ENCODE data around the gene LUC7L2.
"Not testable (repeated sequence)": the region's sequence is repeated elsewhere in the genome, so short reads cannot be mapped to it uniquely, and the experiment has no call there.

The LUC7L2 gene

DNA sequence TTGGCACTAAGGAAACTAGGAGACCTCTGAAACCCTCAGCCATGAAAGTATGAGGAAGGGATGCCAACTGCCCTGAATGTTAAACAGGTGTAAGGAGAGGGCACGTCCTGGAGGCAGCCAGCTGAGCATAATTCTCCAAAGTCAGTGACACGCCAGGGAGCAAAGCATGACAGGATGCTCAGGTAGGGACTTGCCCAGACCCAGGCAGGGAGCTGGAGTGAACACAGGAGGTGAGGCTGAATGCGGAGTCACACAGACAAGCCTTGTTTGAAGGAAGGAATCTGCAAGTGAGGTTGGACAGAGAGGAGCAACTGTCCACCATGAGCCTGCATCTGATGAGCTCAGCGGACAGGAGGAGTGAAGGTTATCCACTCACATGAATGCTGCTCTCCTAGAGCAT, 82.3 kb downstream of the LUC7L2 start:
- in situ Hi-C loops (cut with MboI; ENCODE audit: low sequenced_read_pairs) = no loop called here

DNA sequence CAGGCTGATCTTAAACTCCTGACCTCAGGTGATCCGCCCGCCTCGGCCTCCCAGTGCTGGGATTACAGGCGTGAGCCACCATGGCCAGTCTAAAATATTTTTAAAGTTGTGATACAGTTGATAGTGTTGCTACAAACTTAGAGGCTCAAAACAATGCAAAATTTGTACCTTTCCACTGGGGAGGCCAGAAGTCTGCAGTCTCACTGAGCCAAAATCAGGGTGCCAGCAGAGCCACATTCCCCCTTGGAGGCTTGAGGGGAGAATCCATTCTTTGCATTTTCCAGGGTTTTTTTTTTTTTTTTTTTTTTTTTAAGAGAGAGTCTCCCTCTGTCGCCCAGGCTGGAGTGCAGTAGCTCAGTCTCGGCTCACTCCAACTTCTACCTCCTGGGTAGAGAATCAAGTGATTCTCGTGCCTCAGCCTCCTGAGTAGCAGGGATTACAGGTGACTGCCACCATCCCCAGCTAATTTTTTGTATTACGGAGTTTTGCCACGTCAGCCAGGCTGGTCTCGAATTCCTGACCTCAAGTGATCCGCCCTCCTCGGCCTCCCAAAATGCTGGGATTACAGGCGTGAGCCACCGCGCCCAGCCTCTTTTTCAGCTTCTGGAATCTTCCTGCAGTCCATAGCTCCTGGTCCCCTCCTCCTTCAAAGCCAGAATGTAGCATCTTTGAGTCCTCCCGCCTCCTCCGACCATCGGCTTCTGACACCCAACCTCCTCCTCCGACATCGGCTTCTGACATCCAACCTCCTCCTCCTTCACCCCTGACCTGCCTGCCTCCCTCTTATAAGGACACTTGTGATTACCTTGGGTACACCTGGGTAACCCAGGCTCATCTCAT, 86.6 kb downstream of the LUC7L2 start:
- in situ Hi-C loops (cut with MboI; ENCODE audit: low sequenced_read_pairs) = no loop called here

DNA sequence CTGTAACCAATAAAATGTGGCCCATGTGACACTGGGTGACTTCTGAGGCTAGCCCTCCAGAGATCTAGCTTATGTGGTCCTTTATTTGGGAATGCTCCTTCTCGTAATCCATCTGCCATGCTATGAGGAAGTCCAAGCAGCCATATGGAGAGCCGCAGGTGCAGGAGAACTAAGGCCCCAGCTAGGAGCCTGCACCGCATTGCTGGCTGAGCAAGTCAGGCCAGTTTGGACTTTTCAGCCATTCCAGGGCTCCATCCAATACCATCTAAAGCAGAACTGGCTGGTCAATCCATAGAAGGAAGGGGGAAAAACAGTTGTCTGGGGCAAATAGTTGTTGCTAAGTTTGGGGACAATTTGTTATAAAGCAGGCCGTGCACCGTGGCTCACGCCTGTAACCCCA, 91.2 kb downstream of the LUC7L2 start:
- in situ Hi-C loops (cut with MboI; ENCODE audit: low sequenced_read_pairs) = no loop called here

- in situ Hi-C loops (cut with MboI; ENCODE audit: low sequenced_read_pairs) = no loop called here
These were observed 91.9 kb downstream of the LUC7L2 start for GRCh38 chr7:139451638-139452037.

- in situ Hi-C loops (cut with MboI; ENCODE audit: low sequenced_read_pairs) = no loop called here
These were observed 93.4 kb downstream of the LUC7L2 start for GRCh38 chr7:139452958-139453672.

DNA sequence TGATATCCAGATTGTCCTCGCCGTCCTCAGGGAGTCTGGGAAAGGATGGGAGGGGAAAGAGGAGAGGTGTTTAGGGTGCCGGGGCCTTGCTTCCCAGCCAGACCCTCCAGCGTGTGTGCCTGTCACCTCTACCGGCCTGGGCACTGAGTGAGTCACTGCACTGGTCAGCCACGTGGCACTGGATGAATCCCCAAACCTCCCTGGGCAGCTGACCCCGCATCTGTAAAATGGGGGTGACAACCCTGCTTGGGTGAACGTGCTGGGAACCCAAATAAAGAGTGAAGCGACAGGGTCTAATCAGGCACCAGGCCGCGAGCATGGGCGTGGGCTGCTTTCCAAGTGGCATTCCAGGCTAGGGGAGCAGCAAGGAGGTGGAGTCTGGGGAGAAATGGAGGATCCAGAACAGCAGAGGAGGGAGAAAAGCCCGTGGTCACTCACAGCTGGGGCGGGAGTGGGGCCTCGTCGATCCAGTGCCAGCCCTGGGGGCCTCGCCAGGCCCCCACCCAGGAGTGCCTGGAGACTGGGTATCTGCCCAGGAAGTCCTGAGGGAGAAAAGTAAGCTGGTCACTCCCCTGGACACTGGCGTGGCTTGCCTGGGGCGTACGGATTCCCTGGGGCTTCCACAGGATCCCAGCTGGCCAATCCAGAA, 94.1 kb downstream of the LUC7L2 start:
- in situ Hi-C loops (cut with MboI; ENCODE audit: low sequenced_read_pairs) = no loop called here

GRCh38 chr7:139455789-139456188, 96.1 kb downstream of the LUC7L2 start:
- in situ Hi-C loops (cut with MboI; ENCODE audit: low sequenced_read_pairs) = no loop called here

DNA sequence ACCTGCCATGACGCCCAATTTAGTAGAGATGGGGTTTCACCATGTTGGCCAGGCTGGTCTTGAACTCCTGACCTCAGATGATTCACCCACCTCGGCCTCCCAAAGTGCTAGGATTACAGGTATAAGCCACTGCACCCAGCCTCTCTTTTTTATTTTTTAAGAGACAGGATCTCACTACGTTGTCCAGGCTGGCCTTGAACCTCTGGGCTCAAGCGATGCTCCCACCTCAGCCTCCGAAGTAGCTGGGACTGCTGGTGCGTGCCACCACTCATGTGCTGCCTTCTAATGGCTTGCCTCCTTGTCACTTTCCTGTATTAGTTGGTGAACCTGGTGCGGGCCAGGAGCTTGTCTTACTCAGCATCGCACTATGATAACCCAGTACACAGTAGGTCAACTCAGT, 96.8 kb downstream of the LUC7L2 start:
- in situ Hi-C loops (cut with MboI; ENCODE audit: low sequenced_read_pairs) = no loop called here

DNA sequence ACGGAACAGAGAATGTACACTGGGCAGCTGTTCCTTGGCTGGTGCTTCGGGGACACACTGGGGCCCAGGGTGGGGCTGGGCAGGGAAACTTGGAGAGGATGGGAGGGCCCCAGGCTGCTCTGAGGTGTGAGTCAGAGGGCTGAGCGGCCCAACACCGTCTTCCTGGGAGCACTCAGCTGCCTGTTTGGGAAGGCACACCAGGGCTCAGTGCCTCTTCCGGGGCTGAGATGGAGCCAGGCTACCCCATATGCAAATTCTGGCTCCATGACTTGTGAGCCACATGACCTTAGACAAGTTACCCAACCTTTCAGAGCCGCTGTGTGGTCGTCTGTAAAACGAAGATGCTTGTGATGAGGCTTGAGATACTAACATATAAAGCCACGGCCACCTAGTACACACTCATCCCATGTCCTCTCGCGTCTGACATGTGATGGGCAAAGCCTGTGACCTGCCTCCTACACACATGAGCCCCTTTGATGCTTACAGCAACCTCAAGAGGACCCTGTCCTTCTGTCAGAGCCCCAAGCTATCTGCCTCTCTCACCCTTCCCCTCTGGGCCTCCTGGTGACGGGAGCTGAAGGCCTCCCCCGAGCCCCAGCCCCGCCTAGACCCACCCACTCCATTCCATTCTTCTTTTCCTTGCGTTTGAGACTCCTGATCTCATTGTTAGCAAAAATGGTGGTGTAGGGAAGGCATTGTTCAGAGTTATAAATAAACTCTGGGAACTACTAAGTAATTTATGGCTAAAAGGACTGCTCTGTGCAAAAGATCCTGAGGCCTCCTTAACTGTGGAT, 97.7 kb downstream of the LUC7L2 start:
- in situ Hi-C loops (cut with MboI; ENCODE audit: low sequenced_read_pairs) = no loop called here

- in situ Hi-C loops (cut with MboI; ENCODE audit: low sequenced_read_pairs) = not testable (repeated sequence)
These were observed 103.7 kb downstream of the LUC7L2 start for GRCh38 chr7:139463421-139463820.

DNA sequence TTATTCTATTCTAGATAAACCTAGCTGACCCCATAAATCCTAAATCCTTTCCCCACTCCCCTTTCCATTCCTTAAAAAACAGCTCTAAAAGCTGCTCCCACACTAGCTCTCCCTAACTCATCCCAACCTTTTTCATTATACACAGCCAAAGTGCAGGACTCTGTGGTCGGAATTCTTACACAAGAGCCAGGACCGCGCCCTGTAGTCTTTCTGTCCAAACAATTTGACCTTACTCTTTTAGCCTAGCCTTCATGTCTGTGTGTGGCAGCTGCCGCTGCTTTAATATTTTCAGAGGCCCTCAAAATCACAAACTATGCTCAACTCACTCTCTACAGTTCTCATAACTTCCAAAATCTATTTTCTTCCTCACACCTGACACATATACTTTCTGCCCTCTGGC, 104.8 kb downstream of the LUC7L2 start:
- in situ Hi-C loops (cut with MboI; ENCODE audit: low sequenced_read_pairs) = not testable (repeated sequence)

DNA sequence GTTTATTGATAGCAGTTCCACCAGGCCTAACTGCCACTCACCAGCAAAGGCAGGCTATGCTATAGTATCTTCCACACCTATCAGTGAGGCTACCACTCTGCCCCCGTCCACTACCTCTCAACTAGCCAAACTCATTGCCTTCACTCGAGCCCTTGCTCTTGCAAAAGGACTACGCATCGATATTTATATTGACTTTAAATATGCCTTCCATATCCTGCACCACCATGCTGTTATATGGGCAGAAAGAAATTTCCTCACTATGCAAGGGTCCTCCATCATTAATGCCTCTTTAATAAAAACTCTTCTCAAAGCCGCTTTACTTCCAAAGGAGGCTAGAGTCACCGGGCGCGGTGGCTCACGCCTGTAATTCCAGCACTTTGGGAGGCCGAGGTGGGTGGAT, 105.4 kb downstream of the LUC7L2 start:
- in situ Hi-C loops (cut with MboI; ENCODE audit: low sequenced_read_pairs) = not testable (repeated sequence)

DNA sequence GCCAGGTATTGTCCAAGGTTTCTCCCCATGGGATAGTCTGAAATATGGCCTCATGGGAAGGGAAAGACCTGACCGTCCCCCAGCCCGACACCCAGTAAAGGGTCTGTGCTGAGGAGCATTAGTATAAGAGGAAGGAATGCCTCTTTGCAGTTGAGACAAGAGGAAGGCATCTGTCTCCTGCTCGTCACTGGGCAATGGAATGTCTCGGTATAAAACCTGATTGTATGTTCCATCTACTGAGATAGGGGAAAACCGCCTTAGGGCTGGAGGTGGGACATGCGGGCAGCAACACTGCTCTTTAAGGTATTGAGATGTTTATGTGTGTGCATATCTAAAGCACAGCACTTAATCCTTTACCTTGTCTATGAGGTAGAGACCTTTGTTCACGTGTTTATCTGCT, 108.0 kb downstream of the LUC7L2 start:
- in situ Hi-C loops (cut with MboI; ENCODE audit: low sequenced_read_pairs) = not testable (repeated sequence)

DNA sequence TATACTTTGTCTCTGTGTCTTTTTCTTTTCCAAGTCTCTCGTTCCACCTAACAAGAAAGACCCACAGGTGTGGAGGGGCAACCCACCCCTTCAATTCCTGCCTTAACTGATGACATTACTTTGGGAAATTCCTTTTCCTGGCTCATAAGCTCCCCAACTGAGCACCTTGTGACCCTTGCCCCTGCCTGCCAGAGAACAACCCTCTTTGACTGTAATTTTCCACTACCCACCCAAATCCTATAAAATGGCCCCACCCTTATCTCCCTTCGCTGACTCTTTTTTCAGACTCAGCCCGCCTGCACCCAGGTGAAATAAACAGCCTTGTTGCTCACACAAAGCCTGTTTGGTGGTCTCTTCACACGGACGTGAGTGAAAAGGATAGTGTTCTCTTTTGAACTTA, 108.6 kb downstream of the LUC7L2 start:
- in situ Hi-C loops (cut with MboI; ENCODE audit: low sequenced_read_pairs) = not testable (repeated sequence)

GRCh38 chr7:139471740-139472353, 112.2 kb downstream of the LUC7L2 start:
- in situ Hi-C loops (cut with MboI; ENCODE audit: low sequenced_read_pairs) = no loop called here
